Endothelial cell of umbilical vein (primary cell): ENCODE data around the gene RING1. TPM values are rescaled to one million over a fixed set of nuclear protein-coding genes. Genes with fewer than 3 reads are reported as not detected.
A peak's percentile ranks its signal among the peaks of the same experiment; 100 is the strongest.

Source experiments
- BruUV-seq: library from RNA; stranded (reverse); fragments of 400-500 nt; replicated peaks from 2 replicates; lab custom pipeline; 2021; lab: Mats Ljungman, UMichigan
- CTCF ChIA-PET: fragments of 300-600, 350-600 bp; sonication (Branson Sonifier 250); formaldehyde crosslinking; loops from one replicate; lab custom pipeline; 2021; ENCODE audit warnings: antibody characterized with exemption, inconsistent platforms; lab: Charles Lee
- POLR2A ChIA-PET: fragments of 300-600, 350-600 bp; sonication (Branson Sonifier 250); formaldehyde crosslinking; loops from one replicate; lab custom pipeline; 2021; ENCODE audit warnings: antibody characterized with exemption, inconsistent platforms; lab: Charles Lee
- DNase-seq: peaks from one replicate; pipeline ENCODE4 v3.0.0-alpha.2; 2011; ENCODE audit warnings: low read depth, low spot score
- FAIRE-seq: peaks from 2 replicates; lab custom pipeline; 2011; peaks lifted over from hg19 to GRCh38; lab: Jason Lieb, UNC
- H2AFZ ChIP-seq: 2 replicates; pipeline ENCODE4 v1.6.0; 2012; ENCODE audit warnings: low read depth, low read length, control low read depth, inconsistent platforms
- H3K27ac ChIP-seq: 2 replicates; pipeline ENCODE4 v1.5.1; 2011; ENCODE audit warnings: low read depth, mild to moderate bottlenecking, control low read depth, low read length, moderate library complexity; ENCODE audit not compliant: insufficient read depth
- H3K27me3 ChIP-seq, 2 experiments: 2 replicates each; pipeline versions ENCODE4 v1.6.0 to v1.6.1; 2011; ENCODE audit warnings: low read length in 2 of 2, mixed read lengths in 1 of 2; ENCODE audit not compliant: control insufficient read depth in 2 of 2, insufficient read depth in 2 of 2
- H3K36me3 ChIP-seq, 2 experiments: 2 replicates in 1 of 2; 3 replicates in 1 of 2; pipeline ENCODE4 v1.5.1; 2011; ENCODE audit warnings: low read length in 2 of 2, mild to moderate bottlenecking in 1 of 2, moderate library complexity in 1 of 2; ENCODE audit not compliant: control insufficient read depth in 2 of 2, insufficient read depth in 2 of 2; ENCODE audit errors: extremely low read depth in 1 of 2
- H3K4me1 ChIP-seq: 3 replicates; pipeline ENCODE4 v1.5.1; 2011; ENCODE audit warnings: mild to moderate bottlenecking, low read length; ENCODE audit not compliant: control insufficient read depth, insufficient read depth; ENCODE audit errors: extremely low read depth
- H3K4me2 ChIP-seq: 2 replicates; pipeline ENCODE4 v1.6.1; 2011; ENCODE audit warnings: low read length, control low read depth, mixed read lengths; ENCODE audit not compliant: insufficient read depth
- H3K4me3 ChIP-seq, 3 experiments: fragments of 200-600 bp in 1 of 3; sonication (generic), shearing (Covaris generic) in 1 of 3; replicated peaks in 1 of 3; 2 replicates each; pipeline ENCODE4 v1.5.1; 2011 to 2016; ENCODE audit warnings: control low read depth in 3 of 3, low read length in 3 of 3, mild to moderate bottlenecking in 2 of 3, inconsistent platforms in 1 of 3, low read depth in 1 of 3, moderate library complexity in 1 of 3; ENCODE audit not compliant: insufficient read depth in 1 of 3
- H3K79me2 ChIP-seq: 2 replicates; pipeline ENCODE4 v1.6.0; 2012; ENCODE audit warnings: low read length, inconsistent platforms; ENCODE audit not compliant: control insufficient read depth, insufficient read depth
- H3K9ac ChIP-seq: replicated peaks from 2 replicates; pipeline ENCODE3; 2011; ENCODE audit warnings: low read length, control low read depth; ENCODE audit not compliant: insufficient read depth; ENCODE audit errors: extremely low read depth
- H3K9me1 ChIP-seq: replicated peaks from 3 replicates; pipeline ENCODE4 v1.6.0; 2011; ENCODE audit warnings: mild to moderate bottlenecking, low read length; ENCODE audit not compliant: control insufficient read depth, insufficient read depth; ENCODE audit errors: extremely low read depth
- H3K9me3 ChIP-seq: replicated peaks from 2 replicates; pipeline ENCODE4 v1.5.1; 2012; ENCODE audit warnings: low read length, inconsistent platforms; ENCODE audit not compliant: control insufficient read depth, insufficient read depth
- H4K20me1 ChIP-seq: replicated peaks from 2 replicates; pipeline ENCODE3; 2011; ENCODE audit warnings: mild to moderate bottlenecking, low read length; ENCODE audit not compliant: control insufficient read depth, insufficient read depth; ENCODE audit errors: extremely low read depth
- EZH2 ChIP-seq: IDR thresholded peaks from 2 replicates; pipeline ENCODE4 v1.6.1; 2012; ENCODE audit warnings: borderline replicate concordance, low read depth, mild to moderate bottlenecking, moderate library complexity, low read length, inconsistent platforms; ENCODE audit not compliant: severe bottlenecking
- FOS ChIP-seq: IDR thresholded peaks from 2 replicates; pipeline ENCODE4 v1.6.1; 2011; ENCODE audit warnings: mild to moderate bottlenecking, low read length, moderate library complexity, borderline replicate concordance; ENCODE audit not compliant: insufficient read depth
- POLR2AphosphoS5 ChIP-seq: IDR thresholded peaks from 2 replicates; pipeline ENCODE4 v1.6.1; 2012; ENCODE audit warnings: low read depth, mild to moderate bottlenecking, control low read depth, low read length, moderate library complexity; ENCODE audit not compliant: insufficient read depth
- dilution Hi-C: fragments of 300-500 bp; cut with MboI; formaldehyde crosslinking; loops from one replicate; pipeline ENCODE4 v1.15.0; 2019; ENCODE audit warnings: low sequenced_read_pairs; ENCODE audit not compliant: extremely low pct_ligation_motif_present
- intact Hi-C: fragments of 100-400 bp; cut with micrococcal nuclease; formaldehyde crosslinking; loops from one replicate; pipeline ENCODE4 v1.10.0; 2022
- polyA plus RNA-seq, 4 experiments: library from polyadenylated mRNA; depleted of rRNA in 3 of 4; stranded (reverse) in 3 of 4; unstranded in 1 of 4; fragments of >200 nt; gene quantifications; 2 replicates each; pipeline versions ENCODE4 v1.2.1 to v1.2.3, GENCODE V29; 2011 to 2012; ENCODE audit warnings: missing spikeins in 1 of 4
- total RNA-seq: library from RNA; stranded (reverse); gene quantifications from 2 replicates; pipeline ENCODE4 v1.2.3, GENCODE V29; 2021
- TF ChIP-seq, protein P1 (sequence below), 2 donors: IDR thresholded peaks; 1 replicate in 1 of 2; 2 replicates in 1 of 2; pipeline ENCODE4 v1.5.1; 2011; ENCODE audit warnings: low read length in 2 of 2, mild to moderate bottlenecking in 2 of 2, moderate library complexity in 2 of 2, control low read depth in 1 of 2, inconsistent platforms in 1 of 2, low read depth in 1 of 2; ENCODE audit not compliant: insufficient read depth in 1 of 2; ENCODE audit errors: extremely low read depth in 1 of 2

RING1 gene
- total and polyA plus RNA-seq, 2 donors (not counting 3 experiments of a cell fraction or from before 2014, with no cell fraction given): 26.8 to 27.9 TPM

DNA sequence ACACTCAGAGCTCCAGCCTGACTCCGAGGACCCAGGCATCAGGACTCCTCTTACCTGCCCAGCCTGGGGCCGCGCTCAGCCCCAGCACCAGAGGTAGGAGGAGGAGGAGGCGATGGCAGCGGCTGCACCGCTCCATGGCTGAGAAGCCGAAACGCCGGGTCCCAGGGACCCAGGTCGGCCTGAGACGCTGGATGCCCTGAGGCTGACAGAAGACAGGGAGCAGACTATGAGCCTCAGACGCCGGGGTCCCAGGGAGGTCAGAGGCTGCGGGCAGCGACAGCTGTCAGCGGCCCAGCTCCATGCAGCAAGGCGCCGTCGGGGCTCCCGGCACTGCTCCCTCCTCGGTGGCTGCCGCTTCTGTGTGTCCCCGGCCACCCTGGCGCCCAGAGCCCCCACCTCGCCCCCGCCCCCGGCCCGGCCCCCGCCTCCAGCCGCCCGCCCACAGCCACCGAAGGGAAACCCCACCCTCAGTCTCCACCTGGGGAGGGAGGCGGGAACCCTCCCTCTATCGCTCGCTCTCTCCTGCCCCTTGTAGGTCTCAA is 16.1 kb upstream of the RING1 start, which contains the start of gene COL11A2:
COL11A2 (minus strand) TSS at position 363 of the 542 bp plus-strand sequence; CDS start at position 136, 227 bp downstream.
- intact Hi-C loops: no loop called here

More for the DNA sequence above, 16.1 kb upstream of the RING1 start, which contains the start of gene COL11A2:
- BruUV-seq: no TSS peak
- no peak for FAIRE-seq
- peaks cover 21% of the 10 kb centered on the region in 2 experiments for H3K27me3 ChIP-seq
- H3K9ac ChIP-seq: no peak within 1 kb of the TSS
- H3K9me1 ChIP-seq: no peaks in the 10 kb centered on the region
- no peaks in the 10 kb centered on the region for H3K79me2 ChIP-seq
- no peak within 1 kb of the TSS for H3K27ac ChIP-seq
- dilution Hi-C loops: no loop called here
- no peak within 1 kb of the TSS for H2AFZ ChIP-seq
- peak within 1 kb of the TSS; percentile 51 for H3K4me2 ChIP-seq
- H3K36me3 ChIP-seq: peaks cover 0 to 28% of the 10 kb centered on the region in 2 experiments
- H4K20me1 ChIP-seq: no peaks in the 10 kb centered on the region
- POLR2A ChIA-PET: no interaction called here
- no peak for DNase-seq
- H3K9me3 ChIP-seq: no peaks in the 10 kb centered on the region
- peaks cover 6% of the 10 kb centered on the region for H3K4me1 ChIP-seq
- CTCF ChIA-PET: no interaction called here
- TF ChIP-seq, protein P1, sequence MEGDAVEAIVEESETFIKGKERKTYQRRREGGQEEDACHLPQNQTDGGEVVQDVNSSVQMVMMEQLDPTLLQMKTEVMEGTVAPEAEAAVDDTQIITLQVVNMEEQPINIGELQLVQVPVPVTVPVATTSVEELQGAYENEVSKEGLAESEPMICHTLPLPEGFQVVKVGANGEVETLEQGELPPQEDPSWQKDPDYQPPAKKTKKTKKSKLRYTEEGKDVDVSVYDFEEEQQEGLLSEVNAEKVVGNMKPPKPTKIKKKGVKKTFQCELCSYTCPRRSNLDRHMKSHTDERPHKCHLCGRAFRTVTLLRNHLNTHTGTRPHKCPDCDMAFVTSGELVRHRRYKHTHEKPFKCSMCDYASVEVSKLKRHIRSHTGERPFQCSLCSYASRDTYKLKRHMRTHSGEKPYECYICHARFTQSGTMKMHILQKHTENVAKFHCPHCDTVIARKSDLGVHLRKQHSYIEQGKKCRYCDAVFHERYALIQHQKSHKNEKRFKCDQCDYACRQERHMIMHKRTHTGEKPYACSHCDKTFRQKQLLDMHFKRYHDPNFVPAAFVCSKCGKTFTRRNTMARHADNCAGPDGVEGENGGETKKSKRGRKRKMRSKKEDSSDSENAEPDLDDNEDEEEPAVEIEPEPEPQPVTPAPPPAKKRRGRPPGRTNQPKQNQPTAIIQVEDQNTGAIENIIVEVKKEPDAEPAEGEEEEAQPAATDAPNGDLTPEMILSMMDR (IDR thresholded peaks at IDR 0.05; ENCODE audit: extremely low read depth in 1 of 2, insufficient read depth in 1 of 2, low read depth in 1 of 2, low read length in 2 of 2): no peak
- peak; percentile 77 for TF ChIP-seq EZH2
- no peak for TF ChIP-seq POLR2AphosphoS5
- no peak for TF ChIP-seq FOS
- H3K4me3 ChIP-seq: peak within 1 kb of the TSS in 2 of 3 experiments; percentile 16 to 19
